ENCODE data around the gene BDH1. TPM values are rescaled to one million over a fixed set of nuclear protein-coding genes. Genes with fewer than 3 reads are reported as not detected.
"Not testable (repeated sequence)": the region's sequence is repeated elsewhere in the genome, so short reads cannot be mapped to it uniquely, and the experiment has no call there.

BDH1 gene
- total RNA-seq, 2 experiments from 2014 or later: 54.2 to 55.8 TPM

DNA sequence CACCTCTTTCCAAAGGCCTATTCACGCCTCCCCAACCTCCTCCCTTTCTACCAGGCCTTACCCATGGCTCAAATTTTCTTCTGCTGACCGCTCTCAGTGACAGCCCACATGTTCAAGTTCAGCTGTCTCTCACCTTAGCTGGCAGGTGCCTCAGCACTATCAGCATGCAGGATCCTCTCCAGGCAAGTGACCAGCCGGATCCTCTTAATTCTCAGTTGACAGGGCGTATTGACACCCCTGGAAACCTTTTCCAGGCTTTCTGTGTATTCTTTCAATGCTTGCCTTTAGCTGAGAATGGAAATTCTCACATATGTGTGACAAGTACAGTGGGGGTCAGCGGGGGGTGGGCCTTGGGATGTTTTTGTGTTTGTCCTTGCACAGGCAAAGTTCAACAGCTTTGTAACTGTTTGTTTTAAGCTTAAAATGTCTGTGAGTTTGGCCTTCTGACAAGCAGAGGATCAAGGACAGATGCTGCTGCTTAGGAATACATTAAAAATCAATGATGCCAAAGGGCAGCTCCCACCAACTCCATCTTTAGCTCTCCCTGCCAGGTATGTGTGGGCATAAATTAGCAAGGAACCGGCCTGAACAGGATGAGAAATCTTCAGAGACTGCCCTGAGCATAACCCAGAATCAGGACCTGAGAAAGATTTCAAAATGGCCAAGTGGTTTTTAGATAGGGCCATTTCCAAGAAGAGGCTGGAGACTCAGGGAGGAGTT, 17.4 kb upstream of the BDH1 start:
- DNase-seq: no peak
- Mint-ChIP-seq H3K4me1 (no peaks in the 10 kb centered on the region), H3K4me3 (no peak overlapping the region), H3K36me3 (ENCODE audit: low read depth) (peaks cover 8% of the 10 kb centered on the region), H3K27me3 (peaks cover 16% of the 10 kb centered on the region), H3K9me3 (peaks cover 21% of the 10 kb centered on the region), H3K27ac (no peak overlapping the region)
- ChIA-PET POLR2A (interaction anchor here (1.4 kb wide), 1 partner anchor 16 kb away, joined by 4 read pairs; no protein-coding TSS in a partner anchor), CTCF (no interaction called here)

DNA sequence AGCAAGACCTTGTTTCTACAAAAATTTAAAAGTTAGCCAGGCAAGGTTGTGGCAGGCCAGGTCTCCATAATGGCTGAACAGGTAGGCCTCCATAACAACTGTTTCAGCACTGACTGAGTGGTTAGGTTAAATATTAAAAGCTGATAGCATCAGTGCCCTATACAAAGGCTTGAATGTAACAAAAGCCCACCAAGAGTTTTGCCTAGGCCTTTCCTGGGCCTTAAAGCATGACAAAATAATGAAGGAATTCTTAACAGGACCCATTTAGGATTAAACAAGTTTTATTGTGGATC, 16.1 kb upstream of the BDH1 start:
- Mint-ChIP-seq H3K27me3 (peaks cover 26% of the 10 kb centered on the region), H3K9me3 (peaks cover 27% of the 10 kb centered on the region)
- H3K4me1 Mint-ChIP-seq; CTCF ChIA-PET; H3K4me3 Mint-ChIP-seq; H3K36me3 Mint-ChIP-seq (ENCODE audit: low read depth); DNase-seq; H3K27ac Mint-ChIP-seq: not testable (repeated sequence)
- POLR2A ChIA-PET: interaction anchor here (1.4 kb wide), 1 partner anchor 15 kb away, joined by 4 read pairs; no protein-coding TSS in a partner anchor

DNA sequence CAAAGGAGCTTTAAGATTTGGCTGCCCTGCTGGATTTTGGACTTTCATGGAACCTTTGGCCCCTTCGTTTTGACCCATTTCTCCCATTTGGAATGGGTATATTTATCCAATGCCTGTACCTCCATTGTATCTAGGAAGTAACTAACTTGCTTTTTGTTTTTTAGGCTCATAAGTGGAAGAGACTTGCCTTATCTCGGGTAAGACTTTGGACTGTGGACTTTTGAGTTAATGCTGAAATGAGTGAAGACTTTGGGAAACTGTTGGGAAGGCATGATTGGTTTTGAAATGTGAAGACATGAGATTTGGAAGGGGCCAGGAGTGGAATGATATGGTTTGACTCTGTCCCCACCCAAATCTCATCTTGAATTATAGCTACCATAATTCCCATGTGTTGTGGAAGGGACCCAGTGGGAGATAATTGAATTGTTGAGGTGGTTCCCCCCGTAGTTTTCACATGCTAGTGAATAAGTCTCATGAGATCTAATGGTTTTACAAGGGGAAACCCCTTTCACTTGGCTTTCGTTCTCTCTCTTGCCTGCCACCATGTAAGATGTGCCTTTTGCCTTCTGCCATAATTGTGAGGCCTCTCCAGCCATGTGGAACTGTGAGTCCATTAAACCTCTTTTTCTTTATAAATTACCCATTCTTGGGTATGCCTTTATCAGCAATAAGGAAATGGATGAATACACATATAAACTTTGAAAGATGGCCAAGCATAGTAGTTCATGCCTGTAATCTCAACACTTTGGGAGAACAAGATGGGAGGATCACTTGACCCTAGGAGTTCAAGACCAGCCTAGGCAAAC, 15.5 kb upstream of the BDH1 start:
- H3K27ac Mint-ChIP-seq; CTCF ChIA-PET; POLR2A ChIA-PET; DNase-seq; H3K36me3 Mint-ChIP-seq (ENCODE audit: low read depth); H3K4me1 Mint-ChIP-seq; H3K4me3 Mint-ChIP-seq: not testable (repeated sequence)
- Mint-ChIP-seq H3K9me3 (peaks cover 31% of the 10 kb centered on the region), H3K27me3 (peaks cover 28% of the 10 kb centered on the region)

DNA sequence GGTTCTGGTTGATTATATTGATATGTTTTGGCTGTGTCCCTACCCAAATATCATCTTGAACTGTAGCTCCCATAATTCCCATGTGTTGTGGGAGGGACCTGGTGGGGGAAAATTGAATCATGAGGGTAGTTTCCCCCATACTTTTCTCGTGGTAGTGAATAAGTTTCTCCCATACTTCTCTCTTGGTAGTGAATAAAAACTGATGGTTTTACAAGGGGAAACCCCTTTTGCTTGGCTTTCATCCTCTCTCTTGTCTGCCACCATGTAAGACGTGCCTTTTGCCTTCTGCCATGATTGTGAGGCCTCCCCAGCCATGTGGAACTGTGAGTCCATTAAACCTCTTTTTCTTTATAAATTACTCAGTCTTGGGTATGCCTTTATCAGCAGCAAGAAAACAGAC, 13.7 kb upstream of the BDH1 start:
- CTCF ChIA-PET; H3K4me1 Mint-ChIP-seq; H3K27ac Mint-ChIP-seq; DNase-seq; H3K4me3 Mint-ChIP-seq; H3K36me3 Mint-ChIP-seq (ENCODE audit: low read depth); POLR2A ChIA-PET: not testable (repeated sequence)
- peaks cover 26% of the 10 kb centered on the region for H3K27me3 Mint-ChIP-seq
- H3K9me3 Mint-ChIP-seq: peaks cover 31% of the 10 kb centered on the region

GRCh38 chr3:197567904-197568681, 12.3 kb upstream of the BDH1 start:
- Mint-ChIP-seq H3K36me3 (ENCODE audit: low read depth) (peaks cover 12% of the 10 kb centered on the region), H3K4me3 (no peak overlapping the region), H3K27ac (no peak overlapping the region), H3K4me1 (no peaks in the 10 kb centered on the region), H3K9me3 (peaks cover 36% of the 10 kb centered on the region), H3K27me3 (peaks cover 29% of the 10 kb centered on the region)
- POLR2A ChIA-PET: interaction anchor here (0.8 kb wide), 1 partner anchor 10 kb away, joined by 3 read pairs; no protein-coding TSS in a partner anchor
- CTCF ChIA-PET: no interaction called here
- no peak for DNase-seq

DNA sequence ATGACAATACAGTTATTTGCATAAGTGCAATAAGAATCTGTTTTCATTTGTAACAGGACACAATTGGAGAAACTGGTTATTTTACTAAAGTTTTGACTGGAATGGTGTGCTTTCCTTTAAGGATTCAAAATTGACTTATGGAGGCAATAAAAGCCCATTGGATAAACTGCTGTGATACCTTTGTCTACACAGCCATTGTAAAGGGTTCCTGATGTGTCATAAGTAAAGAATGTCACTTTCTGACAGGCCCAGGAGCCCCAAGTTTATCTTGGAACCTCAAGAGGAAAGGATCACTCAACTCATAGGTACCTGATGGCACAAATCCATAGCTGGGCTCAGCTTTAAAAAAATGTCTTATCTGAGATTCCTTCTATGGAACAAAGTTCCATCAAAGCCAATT, 10.4 kb upstream of the BDH1 start:
- H3K4me3 Mint-ChIP-seq, DNase-seq, POLR2A ChIA-PET, H3K4me1 Mint-ChIP-seq, H3K27ac Mint-ChIP-seq, CTCF ChIA-PET: not testable (repeated sequence)
- Mint-ChIP-seq H3K9me3 (peaks cover 41% of the 10 kb centered on the region), H3K27me3 (peaks cover 34% of the 10 kb centered on the region), H3K36me3 (ENCODE audit: low read depth) (peaks cover 15% of the 10 kb centered on the region)

DNA sequence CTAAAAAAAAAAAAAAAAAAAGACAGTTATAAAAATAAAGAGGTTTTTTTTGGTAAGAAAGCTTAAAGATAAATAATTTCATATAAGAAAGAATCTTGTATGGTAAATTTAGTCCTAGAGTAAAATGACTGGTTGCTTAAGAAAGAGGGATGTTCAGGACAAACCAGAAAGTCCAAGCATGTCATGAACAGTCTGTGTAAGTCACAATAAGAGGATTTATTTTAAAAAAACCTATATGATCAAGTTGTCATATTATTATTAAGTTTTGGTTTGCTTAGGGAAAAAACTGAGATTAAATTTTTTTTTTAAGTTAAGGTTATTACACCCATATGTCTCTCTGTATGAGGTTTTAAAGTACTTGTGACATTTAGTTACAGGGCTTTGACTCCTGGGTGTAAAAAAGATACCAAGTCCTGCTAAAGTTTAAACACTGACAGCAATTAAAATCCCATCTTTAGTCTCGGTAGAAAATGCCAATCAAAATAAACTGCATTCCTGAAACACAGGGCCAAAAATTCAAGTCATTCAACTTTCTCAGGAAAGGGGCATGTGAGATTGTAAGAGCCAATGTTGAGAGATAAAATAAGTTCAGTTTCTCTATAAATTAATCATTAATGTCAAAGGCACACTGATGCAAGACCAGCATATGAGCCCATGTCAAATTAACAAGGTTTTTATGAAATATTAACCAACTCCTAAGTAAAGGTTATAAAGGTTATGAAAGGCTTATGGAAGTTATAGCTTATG, 8.5 kb upstream of the BDH1 start:
- Mint-ChIP-seq H3K27ac (no peak overlapping the region), H3K4me1 (peaks cover 6% of the 10 kb centered on the region), H3K36me3 (ENCODE audit: low read depth) (peaks cover 7% of the 10 kb centered on the region), H3K27me3 (peaks cover 42% of the 10 kb centered on the region), H3K9me3 (peaks cover 26% of the 10 kb centered on the region), H3K4me3 (no peak overlapping the region)
- DNase-seq: no peak
- ChIA-PET POLR2A (no interaction called here), CTCF (no interaction called here)

DNA sequence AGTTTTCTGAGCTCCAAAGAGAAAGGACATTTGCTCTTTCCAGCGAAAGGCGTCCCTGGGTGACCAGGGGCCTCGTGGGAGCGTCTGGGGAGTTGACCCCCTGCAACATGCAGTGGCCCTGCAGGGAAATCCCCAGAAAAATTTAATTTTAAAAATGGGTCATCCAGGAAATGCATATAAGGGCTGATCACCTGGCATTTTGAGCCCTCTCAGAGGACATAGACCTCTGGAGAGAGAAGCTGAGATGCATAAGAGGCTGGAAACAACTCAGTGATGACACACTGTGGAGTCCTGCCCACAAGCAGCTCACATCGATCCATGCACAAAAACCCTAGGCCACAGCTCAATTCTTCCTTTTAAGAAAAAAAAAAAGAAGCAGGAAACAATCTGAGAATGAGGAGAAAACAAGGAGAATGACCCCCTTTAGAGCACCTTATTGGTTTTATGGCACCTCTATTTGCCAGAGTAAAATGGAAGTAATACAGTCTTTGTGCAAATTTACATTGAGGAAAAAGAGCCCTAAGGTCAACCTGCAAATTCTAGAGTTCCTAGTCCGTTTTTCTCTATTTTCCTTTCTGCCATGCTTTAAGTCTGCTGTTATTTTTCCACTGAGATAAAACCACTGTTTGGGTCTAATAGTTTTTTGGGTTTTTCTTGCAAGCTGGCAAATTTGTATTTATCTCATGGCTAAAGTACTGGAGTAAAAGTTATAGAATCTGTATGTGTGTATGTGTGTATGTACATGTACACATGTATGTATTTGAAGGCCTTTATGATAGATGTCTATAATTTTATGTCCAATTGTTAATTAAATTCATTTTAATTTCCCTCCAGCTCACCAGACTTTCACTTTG, 6.9 kb upstream of the BDH1 start:
- CTCF ChIA-PET: no interaction called here
- no peak overlapping the region for H3K27ac Mint-ChIP-seq

DNA sequence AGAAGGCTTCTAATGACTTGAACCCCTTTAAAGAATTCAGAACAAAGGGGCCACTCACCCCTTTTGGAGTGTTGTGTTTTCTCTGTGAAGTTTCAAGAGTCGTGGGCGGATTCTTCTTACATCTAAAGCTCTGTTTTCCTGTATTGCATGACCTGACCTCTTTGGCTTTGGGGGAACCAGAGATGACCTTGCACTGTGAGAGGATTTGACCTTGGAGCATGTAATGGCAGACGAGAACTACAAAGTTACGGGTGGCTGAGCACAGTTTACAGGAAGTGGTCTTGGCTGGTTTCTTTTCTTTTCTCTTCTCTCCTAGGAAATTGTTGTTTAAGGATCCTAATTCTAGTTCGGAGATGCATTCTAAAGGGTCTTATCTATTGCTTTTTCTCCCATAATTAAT, 6.2 kb upstream of the BDH1 start:
- peaks cover 35% of the 10 kb centered on the region for H3K27me3 Mint-ChIP-seq
- ChIA-PET POLR2A (no interaction called here), CTCF (no interaction called here)
- no peak overlapping the region for H3K27ac Mint-ChIP-seq
- H3K9me3 Mint-ChIP-seq: peaks cover 20% of the 10 kb centered on the region
- H3K4me1 Mint-ChIP-seq: peaks cover 9% of the 10 kb centered on the region
- no peak overlapping the region for H3K4me3 Mint-ChIP-seq
- DNase-seq: no peak
- H3K36me3 Mint-ChIP-seq (ENCODE audit: low read depth): peaks cover 7% of the 10 kb centered on the region

More for the DNA sequence above, 6.9 kb upstream of the BDH1 start:
- no peak for DNase-seq
- Mint-ChIP-seq H3K4me3 (no peak overlapping the region), H3K36me3 (ENCODE audit: low read depth) (peaks cover 7% of the 10 kb centered on the region), H3K27me3 (peaks cover 38% of the 10 kb centered on the region), H3K9me3 (peaks cover 24% of the 10 kb centered on the region), H3K4me1 (peaks cover 6% of the 10 kb centered on the region)
- POLR2A ChIA-PET: no interaction called here

GRCh38 chr3:197559651-197560050, 3.9 kb upstream of the BDH1 start:
- Mint-ChIP-seq H3K9me3 (peaks cover 15% of the 10 kb centered on the region), H3K4me1 (peaks cover 14% of the 10 kb centered on the region), H3K27me3 (peaks cover 33% of the 10 kb centered on the region), H3K4me3 (no peak overlapping the region), H3K36me3 (ENCODE audit: low read depth) (peaks cover 7% of the 10 kb centered on the region), H3K27ac (no peak overlapping the region)
- ChIA-PET CTCF (no interaction called here), POLR2A (no interaction called here)
- DNase-seq: no peak

DNA sequence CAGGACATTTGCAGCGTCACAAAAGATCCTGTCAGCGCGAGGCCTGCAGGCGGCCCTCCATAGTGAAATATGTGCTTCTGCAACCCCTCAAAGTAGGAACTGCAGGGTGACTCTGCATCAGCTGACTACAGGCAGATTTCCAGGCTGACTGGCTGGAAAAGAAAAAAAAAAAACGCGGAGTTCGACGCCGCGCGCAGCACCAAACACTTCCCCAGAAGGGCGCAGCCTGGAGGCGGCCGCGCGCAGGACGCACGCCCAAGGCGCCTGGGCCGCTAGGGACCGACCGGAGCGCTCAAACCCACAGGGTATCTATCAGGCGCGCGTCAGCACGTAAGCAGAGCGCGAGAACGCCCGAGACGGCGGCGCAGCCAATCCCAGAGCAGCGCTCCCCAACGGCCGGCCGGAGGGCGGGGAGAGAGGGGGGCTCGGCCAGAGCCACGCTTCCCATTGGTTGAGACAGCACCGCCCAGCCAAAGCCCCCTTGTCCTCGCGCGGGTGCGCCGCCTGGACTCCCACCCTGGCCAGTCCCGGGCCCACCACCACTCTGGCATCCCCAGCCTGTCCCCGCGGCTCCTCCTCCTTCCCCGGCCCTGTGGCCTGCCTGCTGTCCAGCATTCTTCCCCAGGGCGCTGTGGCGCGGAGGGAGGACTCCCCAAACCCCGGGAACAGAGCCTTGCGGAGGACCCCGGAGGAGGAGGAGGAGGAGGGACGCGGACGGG, 1.0 kb downstream of the BDH1 start:
- H3K4me3 Mint-ChIP-seq: peak overlapping the region; percentile 87
- peak overlapping the region; percentile 93 for H3K27ac Mint-ChIP-seq
- CTCF ChIA-PET: interaction anchor here (0.6 to 1.5 kb wide), 2 partner anchors 11 to 21 kb away, joined by 3 to 6 read pairs; no protein-coding TSS in a partner anchor
- H3K27me3 Mint-ChIP-seq: peaks cover 15% of the 10 kb centered on the region
- peaks cover 28% of the 10 kb centered on the region for H3K36me3 Mint-ChIP-seq (ENCODE audit: low read depth)
- POLR2A ChIA-PET: interaction anchor here (0.7 kb wide), 1 partner anchor 45 kb away, joined by 3 read pairs; no protein-coding TSS in a partner anchor
- peaks cover 30% of the 10 kb centered on the region for H3K4me1 Mint-ChIP-seq
- peak; percentile 96 for DNase-seq
- H3K9me3 Mint-ChIP-seq: no peaks in the 10 kb centered on the region
